Choroid plexus epithelial cell (primary cell): ENCODE results near the gene HTR3D.

Source experiments
- DNase-seq: peaks from one replicate; pipeline ENCODE4 v3.0.0-alpha.2; 2010; ENCODE audit warnings: low read depth
- H3K4me3 ChIP-seq: 2 replicates; pipeline ENCODE4 v1.5.1; 2011; ENCODE audit warnings: low read depth, mild to moderate bottlenecking, control low read depth, low read length, moderate library complexity
- TF ChIP-seq, protein P1 (sequence below): conservative IDR thresholded peaks from 2 replicates; pipeline ENCODE4 v1.5.1; 2011; ENCODE audit warnings: low read depth, mild to moderate bottlenecking, control low read depth, inconsistent platforms, low read length, moderate library complexity

The HTR3D gene

DNA sequence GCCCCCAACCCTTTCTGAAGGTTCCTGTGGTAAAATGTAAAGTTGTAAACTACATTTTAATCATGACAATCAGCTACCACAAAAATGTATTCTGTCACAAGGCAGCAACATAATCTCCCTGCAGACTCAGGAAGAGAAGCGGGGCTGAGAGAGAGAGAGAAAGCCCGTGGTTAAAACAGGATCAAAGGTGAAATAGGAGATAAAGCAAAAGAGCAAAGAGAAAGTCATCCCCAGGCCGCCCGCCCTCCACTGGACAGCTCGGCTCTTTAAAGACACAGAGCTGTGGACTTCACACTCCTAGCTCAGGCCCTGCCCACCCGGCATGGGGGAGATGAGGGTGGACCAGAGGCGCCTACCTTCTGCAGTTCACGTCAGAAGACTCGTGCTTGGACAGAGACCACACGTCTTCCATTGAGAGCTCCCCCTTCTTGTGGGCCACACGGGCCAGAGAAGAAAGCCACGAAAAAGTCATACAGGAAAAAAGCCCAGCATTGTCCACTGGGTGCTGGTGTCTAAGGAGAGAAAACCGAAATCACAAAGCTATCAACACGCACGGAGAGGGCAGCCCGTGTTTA, 43.2 kb upstream of the HTR3D start:
- peak; percentile 94 for DNase-seq
- H3K4me3 ChIP-seq: no peak overlapping the region
- TF ChIP-seq, protein P1, sequence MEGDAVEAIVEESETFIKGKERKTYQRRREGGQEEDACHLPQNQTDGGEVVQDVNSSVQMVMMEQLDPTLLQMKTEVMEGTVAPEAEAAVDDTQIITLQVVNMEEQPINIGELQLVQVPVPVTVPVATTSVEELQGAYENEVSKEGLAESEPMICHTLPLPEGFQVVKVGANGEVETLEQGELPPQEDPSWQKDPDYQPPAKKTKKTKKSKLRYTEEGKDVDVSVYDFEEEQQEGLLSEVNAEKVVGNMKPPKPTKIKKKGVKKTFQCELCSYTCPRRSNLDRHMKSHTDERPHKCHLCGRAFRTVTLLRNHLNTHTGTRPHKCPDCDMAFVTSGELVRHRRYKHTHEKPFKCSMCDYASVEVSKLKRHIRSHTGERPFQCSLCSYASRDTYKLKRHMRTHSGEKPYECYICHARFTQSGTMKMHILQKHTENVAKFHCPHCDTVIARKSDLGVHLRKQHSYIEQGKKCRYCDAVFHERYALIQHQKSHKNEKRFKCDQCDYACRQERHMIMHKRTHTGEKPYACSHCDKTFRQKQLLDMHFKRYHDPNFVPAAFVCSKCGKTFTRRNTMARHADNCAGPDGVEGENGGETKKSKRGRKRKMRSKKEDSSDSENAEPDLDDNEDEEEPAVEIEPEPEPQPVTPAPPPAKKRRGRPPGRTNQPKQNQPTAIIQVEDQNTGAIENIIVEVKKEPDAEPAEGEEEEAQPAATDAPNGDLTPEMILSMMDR: no peak

DNA sequence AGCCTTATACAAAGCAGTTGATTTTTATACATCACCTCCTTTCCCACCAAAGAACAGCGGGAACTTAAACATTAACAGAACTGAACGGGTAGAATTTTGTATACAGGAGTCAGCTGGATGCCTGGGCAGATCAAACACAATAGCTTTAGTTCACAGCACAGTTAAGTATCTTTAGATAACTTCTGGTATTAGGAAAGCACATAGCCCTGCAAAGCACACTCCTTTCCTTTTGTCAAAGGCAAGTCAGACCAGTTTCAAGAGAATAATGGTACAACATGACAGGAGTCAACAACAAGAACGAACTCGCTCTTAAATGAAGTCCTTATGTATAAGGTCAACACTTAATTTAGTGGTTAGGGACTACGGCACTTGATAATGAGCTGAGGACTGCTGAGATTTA, 40.1 kb upstream of the HTR3D start:
- TF ChIP-seq, protein P1: no peak
- DNase-seq: no peak
- no peak overlapping the region for H3K4me3 ChIP-seq

DNA sequence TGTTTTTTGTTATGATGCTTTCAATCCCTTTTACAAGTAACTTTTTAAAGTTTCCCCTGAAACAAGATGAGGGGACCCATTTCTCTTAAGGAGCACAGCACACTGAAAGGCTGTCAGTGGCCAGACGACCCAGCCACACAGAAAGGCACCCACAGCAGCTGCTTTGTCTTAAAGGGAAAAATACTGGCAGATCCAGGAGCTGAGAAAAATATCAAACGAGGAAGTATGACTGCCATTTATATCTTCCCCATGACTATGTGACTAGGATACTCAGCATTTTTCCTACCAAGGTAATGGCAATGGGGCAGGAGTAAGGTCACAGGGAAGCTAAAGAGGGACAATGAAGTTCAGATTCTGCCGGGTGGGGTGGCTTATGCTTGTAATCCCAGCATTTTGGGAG, 29.8 kb upstream of the HTR3D start:
- no peak for DNase-seq
- H3K4me3 ChIP-seq: no peak overlapping the region
- TF ChIP-seq, protein P1: no peak

DNA sequence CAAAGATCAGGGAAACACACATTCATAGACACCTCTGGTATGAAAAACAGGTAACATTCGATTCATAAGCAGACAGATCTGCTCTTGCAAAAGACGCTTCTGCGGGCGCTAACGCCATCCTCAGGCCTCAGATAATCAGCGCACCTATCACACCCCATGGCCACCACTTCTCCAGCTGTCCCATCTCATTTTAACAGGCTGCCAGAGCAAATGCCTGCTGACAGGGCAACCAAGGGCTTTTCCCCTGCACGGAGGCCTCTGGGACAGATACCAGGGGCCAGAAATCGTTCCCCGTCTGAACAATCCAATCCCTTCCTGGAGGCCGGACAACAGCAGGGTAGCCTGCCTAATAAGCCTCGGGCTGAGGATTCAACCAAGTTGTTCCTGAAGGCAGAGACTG, 29.1 kb upstream of the HTR3D start:
- no peak for DNase-seq
- TF ChIP-seq, protein P1: no peak
- H3K4me3 ChIP-seq: no peak overlapping the region

DNA sequence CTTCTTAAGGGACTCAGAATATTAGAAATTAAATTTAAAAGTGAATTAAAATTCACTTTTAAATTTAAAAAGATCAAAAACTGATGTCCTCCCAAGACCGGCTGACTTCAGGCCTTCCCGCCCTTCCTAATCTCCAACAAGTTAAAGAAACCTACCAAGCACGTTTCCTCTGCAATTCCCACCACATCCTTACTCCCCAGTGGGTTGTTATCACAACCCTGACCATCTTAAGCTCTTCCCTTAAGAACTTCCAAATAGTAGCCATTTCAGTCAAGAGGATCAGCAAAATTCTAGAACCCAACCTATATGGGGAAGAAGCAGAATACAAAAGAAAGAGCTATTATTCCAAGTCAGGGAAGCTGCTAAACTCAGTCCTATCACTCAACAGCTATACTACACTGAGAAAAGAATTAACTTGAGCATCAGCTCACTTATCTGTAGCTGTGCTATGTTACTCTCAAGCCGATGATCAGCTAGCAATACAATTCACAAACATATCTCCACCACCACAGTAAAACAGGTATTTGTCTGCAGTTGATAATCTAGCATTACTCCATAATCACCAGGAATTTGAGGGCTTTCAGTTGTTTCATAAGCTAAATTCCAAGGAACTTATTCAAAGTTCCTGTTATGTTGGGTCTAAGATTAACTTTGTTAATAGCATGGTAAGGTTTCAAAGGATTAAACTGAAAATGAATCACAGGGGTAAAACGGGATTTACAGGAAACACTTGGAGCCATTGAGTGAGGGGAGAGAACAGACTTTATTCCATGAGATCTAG, 28.2 kb upstream of the HTR3D start:
- TF ChIP-seq, protein P1: no peak
- no peak overlapping the region for H3K4me3 ChIP-seq
- DNase-seq: peak; percentile 68

DNA sequence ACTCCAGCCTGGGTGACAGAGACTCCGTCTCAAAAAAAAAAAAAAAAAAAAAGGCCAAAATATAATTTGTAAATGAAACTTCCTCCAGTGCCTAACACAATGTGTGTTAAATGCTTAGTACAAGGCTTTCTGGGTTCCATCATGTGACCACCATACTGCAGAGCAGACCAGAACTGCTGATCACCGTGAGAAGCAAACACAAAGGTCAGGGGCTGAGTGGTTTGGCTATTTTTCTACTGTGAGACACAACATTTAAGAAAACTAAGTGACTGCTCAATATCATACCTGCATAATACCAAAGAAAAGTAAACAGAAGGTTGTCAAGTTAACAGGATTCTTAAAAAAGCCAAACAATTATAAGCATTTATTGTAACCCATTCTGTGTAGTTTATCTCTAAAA, 27.1 kb upstream of the HTR3D start:
- peak; percentile 56 for DNase-seq
- no peak overlapping the region for H3K4me3 ChIP-seq
- TF ChIP-seq, protein P1: no peak
